Measurements from ENCODE around the gene RABGAP1L.
"Not testable (repeated sequence)": the region's sequence is repeated elsewhere in the genome, so short reads cannot be mapped to it uniquely, and the experiment has no call there.

RABGAP1L gene

DNA sequence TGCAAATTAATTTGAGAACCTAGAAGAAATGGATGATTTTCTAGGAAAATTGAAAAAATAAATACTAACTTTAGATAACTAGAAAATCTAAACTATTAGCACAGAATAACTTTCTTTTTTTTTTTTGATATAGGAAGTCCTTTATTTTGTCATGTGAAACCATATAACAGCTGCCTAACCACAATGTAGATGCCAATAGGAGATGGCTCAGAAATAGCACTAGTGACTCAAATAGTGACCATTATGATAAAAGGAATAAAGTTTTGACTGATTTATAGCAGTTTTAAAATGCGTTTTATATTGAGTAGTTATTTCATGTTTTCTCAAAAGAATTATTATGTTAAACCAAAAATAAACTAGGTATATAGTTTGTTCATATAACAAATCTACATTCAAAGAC, 682.4 kb downstream of the RABGAP1L start:
- DNase-seq: no peak

GRCh38 chr1:174848593-174849560, 689.6 kb downstream of the RABGAP1L start:
- not testable (repeated sequence) for DNase-seq

DNA sequence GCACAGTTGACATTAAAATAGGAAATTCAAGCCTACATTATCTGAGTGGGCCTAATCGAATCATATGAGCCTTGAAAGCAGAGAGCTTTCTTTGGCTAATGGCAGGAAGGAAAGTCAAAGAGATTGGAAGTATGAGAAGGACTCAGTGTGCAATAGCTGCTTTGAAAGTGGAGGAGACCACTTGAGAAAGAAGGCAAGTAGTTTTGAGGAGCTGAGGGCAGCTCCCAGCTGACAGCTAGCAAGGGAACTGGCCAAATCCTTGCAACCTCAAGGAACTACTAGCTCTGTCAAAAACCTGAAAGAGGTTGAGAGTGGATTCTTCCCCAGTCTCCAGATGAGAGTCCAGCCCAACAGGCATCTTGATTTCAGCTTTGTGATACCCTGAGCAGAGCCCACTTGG, 691.4 kb downstream of the RABGAP1L start:
- DNase-seq: no peak

DNA sequence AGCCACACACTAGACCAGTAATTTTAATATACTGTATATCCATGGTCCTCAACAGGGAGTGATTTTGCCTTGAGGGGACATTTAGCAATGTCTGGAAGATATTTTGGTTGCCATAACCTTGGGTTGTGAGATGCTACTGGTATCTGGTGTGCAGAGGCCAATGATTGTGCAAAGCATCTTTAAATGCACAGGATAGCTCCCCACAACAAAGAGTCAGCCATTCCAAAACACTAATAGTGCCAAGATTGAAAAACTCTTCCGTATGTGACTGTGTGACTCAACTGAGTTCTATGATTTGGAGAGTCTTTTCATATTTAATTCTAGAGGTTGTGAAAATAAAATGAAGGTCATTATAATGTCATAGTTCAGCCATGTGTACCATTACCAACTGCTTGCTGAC, 699.0 kb downstream of the RABGAP1L start:
- no peak for DNase-seq

GRCh38 chr1:174870319-174870718, 711.0 kb downstream of the RABGAP1L start:
- DNase-seq: no peak

DNA sequence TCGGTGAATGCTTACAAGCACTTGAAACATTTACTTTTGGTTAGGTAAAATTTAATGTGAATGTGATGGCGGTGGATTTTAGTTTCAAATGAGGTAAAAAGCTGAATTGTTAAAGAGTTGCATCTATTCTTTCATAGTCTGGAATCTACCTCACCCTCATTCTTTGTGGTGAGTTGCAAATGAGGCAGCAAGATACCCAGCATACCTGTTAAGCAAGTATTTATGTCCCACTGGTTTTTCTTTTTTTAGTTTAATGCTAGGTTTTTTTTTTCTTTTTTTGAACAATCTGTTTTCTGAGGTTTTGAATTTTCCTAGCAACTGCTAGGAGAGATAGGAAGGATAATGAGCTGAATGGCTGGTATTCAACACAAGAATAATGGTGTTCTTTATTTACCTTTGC, 712.6 kb downstream of the RABGAP1L start:
- no peak for DNase-seq

DNA sequence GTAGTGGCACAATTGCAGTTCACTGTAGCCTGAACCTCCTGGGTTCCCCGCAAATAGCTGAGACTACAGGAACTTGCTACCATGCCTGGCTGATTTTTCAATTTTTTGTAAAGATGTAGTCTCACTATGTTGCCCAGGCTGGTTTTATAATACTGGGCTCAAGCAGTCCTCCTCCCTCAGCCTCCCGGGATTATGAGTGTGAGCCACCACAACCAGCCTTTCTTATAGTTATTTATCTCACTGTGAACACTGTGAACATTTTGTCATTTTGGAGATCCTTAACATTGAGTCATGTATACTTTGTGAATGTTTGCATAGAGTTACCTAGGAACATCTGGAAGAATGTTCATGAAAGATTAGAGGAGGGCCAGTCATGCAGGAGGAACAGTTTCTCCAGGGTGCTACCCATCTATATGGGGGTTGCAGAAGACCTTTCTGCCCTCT, 713.3 kb downstream of the RABGAP1L start:
- DNase-seq: no peak

GRCh38 chr1:174874331-174875053, 715.2 kb downstream of the RABGAP1L start:
- DNase-seq: no peak

DNA sequence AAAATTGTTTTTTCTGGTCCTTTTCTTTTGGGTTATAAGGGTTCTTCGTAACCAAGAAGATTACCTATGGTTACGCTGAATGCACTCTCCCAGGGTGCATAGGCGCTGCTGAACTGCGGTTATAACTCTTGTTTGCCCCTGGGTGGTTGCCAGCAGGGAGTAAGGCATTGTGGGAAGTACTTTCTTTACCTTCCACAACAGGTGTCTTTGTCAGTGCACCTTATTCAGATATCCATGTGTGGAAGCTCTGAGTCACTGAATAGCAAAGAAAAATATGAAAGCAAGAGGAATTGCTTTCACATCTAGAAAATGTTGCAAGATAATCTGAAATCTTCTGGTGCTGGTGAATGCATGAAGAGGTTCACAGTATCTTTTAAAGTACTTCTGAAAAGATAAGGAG, 716.0 kb downstream of the RABGAP1L start:
- no peak for DNase-seq

GRCh38 chr1:174877208-174877673, 717.9 kb downstream of the RABGAP1L start:
- DNase-seq: no peak

DNA sequence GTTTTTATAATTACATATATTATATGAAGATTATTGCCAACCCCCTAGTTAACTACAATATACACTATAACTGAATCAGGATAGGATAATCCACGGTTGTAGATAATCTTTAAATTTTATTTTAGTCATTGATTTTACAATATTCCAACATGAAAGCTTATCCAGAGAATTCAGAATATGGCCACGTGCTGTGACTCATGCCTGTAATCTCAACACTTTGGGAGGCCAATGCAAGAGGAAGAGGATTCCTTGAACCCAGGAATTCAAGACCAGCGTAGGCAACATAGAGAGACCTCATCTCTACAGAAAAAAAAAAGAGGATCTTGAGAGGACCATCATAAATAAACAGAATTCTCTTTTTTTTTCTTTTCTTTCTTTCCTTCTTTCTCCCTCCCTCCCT, 720.9 kb downstream of the RABGAP1L start:
- DNase-seq: no peak

GRCh38 chr1:174883409-174883808, 724.1 kb downstream of the RABGAP1L start:
- no peak for DNase-seq

- no peak for DNase-seq
Measured at GRCh38 chr1:174884038-174884437, 724.7 kb downstream of the RABGAP1L start.

DNA sequence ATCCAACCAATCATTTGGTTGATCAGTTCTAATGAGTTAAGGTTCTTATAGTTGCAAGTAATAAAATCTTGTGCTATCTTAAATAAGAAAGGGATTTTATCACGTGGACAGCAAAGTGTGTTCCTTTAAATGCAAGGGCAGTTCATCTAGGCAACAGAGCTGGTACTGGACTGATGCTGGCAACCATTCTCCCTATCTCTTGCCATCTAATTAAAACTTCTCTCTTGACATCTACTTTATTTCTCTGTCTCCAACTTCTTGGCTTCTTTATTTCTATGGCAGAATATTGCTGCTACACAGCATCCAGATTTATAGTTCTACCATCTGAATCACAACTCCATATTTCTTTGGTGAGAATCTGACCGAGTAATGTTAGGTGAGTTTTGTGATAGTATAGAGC, 725.2 kb downstream of the RABGAP1L start:
- no peak for DNase-seq

- no peak for DNase-seq
Measured at GRCh38 chr1:174890024-174890423, 730.7 kb downstream of the RABGAP1L start.

- no peak for DNase-seq
Measured at GRCh38 chr1:174892016-174892415, 732.7 kb downstream of the RABGAP1L start.

DNA sequence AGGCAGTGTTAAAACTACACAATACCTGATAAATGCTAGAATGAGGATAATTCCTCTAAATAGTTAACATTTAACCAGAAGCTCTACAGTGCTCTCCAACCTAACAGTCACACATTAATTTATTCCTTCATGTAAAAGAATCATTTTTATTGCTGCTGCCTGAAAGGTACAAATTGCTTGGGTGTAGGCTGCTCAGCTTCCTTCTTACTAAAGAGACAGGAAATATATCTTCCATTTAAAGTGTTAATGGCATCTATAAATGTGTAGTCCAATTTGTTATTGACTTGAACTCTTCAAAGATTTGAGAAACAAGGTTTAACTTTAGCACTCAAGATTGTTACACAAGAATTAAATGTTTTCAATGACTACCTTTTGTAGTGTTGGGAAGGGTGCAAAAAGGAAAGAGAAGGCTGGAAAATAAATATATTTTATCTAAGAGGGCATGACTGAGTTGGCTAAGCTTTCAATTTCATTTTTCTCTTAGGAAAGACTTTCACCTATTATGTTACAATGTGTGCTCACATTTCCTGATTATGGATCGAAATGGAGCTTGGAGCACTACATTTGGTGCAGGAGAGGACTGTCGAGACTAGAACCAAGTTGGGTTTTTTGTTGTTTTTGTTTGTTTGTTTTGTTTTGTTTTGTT, 734.9 kb downstream of the RABGAP1L start:
- no peak for DNase-seq

DNA sequence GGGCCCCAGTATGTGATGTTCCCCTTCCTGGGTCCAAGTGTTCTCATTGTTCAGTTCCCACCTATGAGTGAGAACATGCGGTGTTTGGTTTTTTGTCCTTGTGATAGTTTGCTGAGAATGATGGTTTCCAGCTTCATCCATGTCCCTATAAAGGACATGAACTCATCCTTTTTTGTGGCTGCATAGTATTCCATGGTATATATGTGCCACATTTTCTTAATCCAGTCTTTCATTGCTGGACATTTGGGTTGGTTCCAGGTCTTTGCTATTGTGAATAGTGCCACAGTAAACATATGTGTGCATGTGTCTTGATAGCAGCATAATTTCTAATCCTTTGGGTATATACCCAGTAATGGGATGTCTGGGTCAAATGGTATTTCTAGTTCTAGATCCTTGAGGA, 736.3 kb downstream of the RABGAP1L start:
- DNase-seq: not testable (repeated sequence)

- DNase-seq: no peak
Measured at GRCh38 chr1:174898102-174898797, 738.9 kb downstream of the RABGAP1L start.

GRCh38 chr1:174900317-174900716, 741.0 kb downstream of the RABGAP1L start:
- DNase-seq: no peak

DNA sequence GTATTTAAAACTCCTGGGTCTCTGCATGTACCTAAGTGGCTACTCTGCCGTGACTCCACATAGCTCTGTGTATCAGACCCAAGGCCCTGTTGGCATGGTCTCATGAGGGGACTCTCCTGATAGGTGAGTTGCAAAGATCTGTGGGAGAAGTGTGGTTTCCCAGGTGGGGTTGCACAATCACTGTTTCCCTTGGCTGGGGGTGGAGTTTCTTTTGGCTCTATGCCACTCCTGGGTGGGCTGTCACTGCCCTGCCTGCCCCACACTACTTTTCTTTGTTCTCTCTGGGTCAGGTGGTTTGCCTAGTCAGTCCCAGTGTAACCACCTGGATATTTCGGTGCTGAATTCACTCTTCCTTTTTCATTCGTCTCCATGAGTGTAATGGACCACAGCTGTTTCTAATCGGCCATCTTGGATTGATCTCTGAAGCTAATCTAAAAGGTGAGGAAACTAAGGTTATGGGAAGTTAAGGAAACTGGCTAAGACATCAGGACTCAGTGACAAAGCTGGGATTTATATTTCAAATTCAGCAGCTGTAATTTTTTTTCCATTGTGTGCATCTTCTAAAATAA, 743.3 kb downstream of the RABGAP1L start:
- no peak for DNase-seq

DNA sequence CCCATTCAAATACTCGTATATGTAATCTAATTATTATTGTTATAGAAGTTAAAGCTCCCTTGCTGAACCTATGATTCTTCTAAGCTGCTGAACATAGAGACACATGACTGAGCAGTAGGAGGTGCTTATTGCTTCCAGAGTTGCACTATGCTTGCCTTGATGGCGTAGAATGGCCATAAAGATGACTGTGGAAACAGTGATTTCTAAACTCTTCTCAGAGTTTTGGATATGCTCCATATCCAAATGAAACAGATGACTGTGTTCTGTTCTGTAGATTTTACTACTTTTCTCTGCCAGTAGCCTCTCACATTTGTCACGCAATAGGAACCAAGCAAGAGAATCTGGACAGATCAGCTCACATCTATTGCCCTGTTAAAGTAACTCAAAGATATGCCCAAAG, 752.3 kb downstream of the RABGAP1L start:
- DNase-seq: no peak

All from NK-92 treated with Interleukin-12 subunit alpha and Interleukin-12 subunit beta, amount 100 ng/mL, for 24 hours (cell line).